Vagina (tissue), 2 donors: ENCODE measurements around the gene KTN1. TPM values are rescaled to one million over a fixed set of nuclear protein-coding genes. Genes with fewer than 3 reads are reported as not detected.

Experiments
- DNase-seq, 2 donors: peaks; one replicate each; pipeline ENCODE4 v3.0.0-alpha.2; 2017; ENCODE audit errors: extremely low spot score in 2 of 2
- H3K27ac ChIP-seq: fragments of 200-600 bp; sonication (generic); one replicate; pipeline ENCODE4 v1.5.1; 2019
- H3K27me3 ChIP-seq: fragments of 200-600 bp; sonication (generic); one replicate; pipeline ENCODE4 v1.5.1; 2019
- H3K36me3 ChIP-seq, 2 donors: fragments of 200-600 bp; sonication (generic); one replicate each; pipeline ENCODE4 v1.5.1; 2017 to 2019
- H3K4me1 ChIP-seq: fragments of 200-600 bp; sonication (generic); one replicate; pipeline ENCODE4 v1.5.1; 2019
- H3K4me3 ChIP-seq, 2 donors: fragments of 200-600 bp; sonication (generic); 1 replicate in 1 of 2; 2 replicates in 1 of 2; pipeline ENCODE4 v1.5.1; 2016 to 2019
- H3K9me3 ChIP-seq: fragments of 200-600 bp; sonication (generic); one replicate; pipeline ENCODE4 v1.5.1; 2019
- POLR2A ChIP-seq, 2 donors: fragments of 450-650 bp; IDR thresholded peaks; one replicate each; pipeline ENCODE4 v1.6.1; 2017; ENCODE audit warnings: antibody characterized with exemption in 2 of 2, mild to moderate bottlenecking in 2 of 2, moderate library complexity in 2 of 2
- POLR2AphosphoS5 ChIP-seq, 2 donors: sonication (generic); formaldehyde crosslinking; IDR thresholded peaks; one replicate each; pipeline ENCODE4 v1.9.0; 2017; ENCODE audit warnings: antibody characterized with exemption in 2 of 2, mild to moderate bottlenecking in 2 of 2, low read depth in 1 of 2; ENCODE audit not compliant: insufficient read depth in 1 of 2
- intact Hi-C: fragments of 100-400 bp; cut with DNase I; formaldehyde crosslinking; loops from one replicate; pipeline ENCODE4 v1.15.1; 2023
- total RNA-seq: library from RNA; depleted of rRNA; stranded (reverse); fragments of >200 nt; gene quantifications from one replicate; pipeline ENCODE4 v1.2.3, GENCODE V29; 2016
- TF ChIP-seq, protein P1 (sequence below), 3 experiments: fragments of 450-650 bp in 2 of 3; fragments of 200-600 bp in 1 of 3; sonication (generic) in 1 of 3; IDR thresholded peaks; one replicate each; pipeline ENCODE4 v1.5.1; 2017 to 2019; ENCODE audit warnings: antibody characterized with exemption in 3 of 3, mild to moderate bottlenecking in 2 of 3, moderate library complexity in 2 of 3

KTN1 gene
- total RNA-seq, 1 donor from 2014 or later: 91.6 TPM

DNA sequence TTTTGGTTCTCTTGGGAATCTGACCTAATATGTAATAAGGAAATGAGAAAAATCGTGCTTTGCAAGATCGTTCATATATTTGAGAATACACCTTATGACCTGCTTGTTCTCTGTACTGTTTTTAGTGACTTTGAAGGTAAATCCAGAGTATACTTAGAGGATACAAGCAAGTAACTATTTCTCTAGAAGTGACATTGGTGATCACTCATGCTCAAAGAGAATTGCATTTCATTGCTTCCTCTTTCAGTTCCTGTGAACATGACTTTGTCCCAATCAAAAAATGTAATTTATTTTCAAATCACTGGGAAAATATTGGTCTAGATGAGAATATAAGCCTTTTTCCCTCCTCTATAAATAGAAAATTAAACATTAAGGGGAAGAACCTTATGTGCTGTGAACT, 2.7 kb downstream of the KTN1 start:
- Histone ChIP-seq H3K9me3 (no peaks in the 10 kb centered on the region), H3K27me3 (no peaks in the 10 kb centered on the region), H3K4me1 (peaks cover 79% of the 10 kb centered on the region), H3K4me3 (no peak overlapping the region), H3K36me3 (no peaks in the 10 kb centered on the region), H3K27ac (no peak overlapping the region)
- TF ChIP-seq POLR2AphosphoS5 (IDR thresholded peaks at IDR 0.05; ENCODE audit: insufficient read depth in 1 of 2, low read depth in 1 of 2) (no peak), POLR2A (IDR thresholded peaks at IDR 0.05) (no peak)
- TF ChIP-seq, protein P1, sequence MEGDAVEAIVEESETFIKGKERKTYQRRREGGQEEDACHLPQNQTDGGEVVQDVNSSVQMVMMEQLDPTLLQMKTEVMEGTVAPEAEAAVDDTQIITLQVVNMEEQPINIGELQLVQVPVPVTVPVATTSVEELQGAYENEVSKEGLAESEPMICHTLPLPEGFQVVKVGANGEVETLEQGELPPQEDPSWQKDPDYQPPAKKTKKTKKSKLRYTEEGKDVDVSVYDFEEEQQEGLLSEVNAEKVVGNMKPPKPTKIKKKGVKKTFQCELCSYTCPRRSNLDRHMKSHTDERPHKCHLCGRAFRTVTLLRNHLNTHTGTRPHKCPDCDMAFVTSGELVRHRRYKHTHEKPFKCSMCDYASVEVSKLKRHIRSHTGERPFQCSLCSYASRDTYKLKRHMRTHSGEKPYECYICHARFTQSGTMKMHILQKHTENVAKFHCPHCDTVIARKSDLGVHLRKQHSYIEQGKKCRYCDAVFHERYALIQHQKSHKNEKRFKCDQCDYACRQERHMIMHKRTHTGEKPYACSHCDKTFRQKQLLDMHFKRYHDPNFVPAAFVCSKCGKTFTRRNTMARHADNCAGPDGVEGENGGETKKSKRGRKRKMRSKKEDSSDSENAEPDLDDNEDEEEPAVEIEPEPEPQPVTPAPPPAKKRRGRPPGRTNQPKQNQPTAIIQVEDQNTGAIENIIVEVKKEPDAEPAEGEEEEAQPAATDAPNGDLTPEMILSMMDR (IDR thresholded peaks at IDR 0.05): no peak
- intact Hi-C loops: no loop called here
- no peak for DNase-seq

DNA sequence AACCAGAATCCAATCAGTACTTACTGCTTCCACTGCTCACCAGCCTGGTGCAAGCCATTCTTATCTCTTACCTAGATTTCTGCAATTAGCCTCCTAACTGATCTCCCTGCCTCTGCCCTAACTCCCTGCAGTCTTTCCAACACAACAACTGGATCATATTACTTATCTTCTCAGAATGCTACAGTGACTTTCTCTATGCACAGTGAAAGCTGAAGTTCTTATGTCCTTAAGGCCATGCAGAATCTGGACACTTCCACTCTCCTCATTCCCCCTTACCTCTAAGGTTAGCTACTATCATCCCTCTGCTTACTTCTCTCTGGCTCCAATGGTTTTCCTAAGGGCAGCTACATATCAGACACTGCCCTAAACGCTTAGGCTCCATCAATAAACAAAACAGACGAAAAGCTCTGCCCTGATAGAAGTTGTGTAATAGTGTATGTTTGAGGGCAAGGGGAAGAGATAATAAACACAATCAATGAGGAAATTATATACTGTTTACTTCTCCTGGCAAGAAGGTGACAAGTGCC, 4.0 kb downstream of the KTN1 start:
- Histone ChIP-seq H3K4me3 (no peak overlapping the region), H3K27me3 (no peaks in the 10 kb centered on the region), H3K36me3 (no peaks in the 10 kb centered on the region), H3K27ac (no peak overlapping the region), H3K9me3 (no peaks in the 10 kb centered on the region), H3K4me1 (peaks cover 84% of the 10 kb centered on the region)
- TF ChIP-seq POLR2A (IDR thresholded peaks at IDR 0.05): no peak
- TF ChIP-seq, protein P1 (IDR thresholded peaks at IDR 0.05): no peak
- no peak for TF ChIP-seq POLR2AphosphoS5 (IDR thresholded peaks at IDR 0.05; ENCODE audit: insufficient read depth in 1 of 2, low read depth in 1 of 2)
- intact Hi-C loops: no loop called here
- DNase-seq: no peak

DNA sequence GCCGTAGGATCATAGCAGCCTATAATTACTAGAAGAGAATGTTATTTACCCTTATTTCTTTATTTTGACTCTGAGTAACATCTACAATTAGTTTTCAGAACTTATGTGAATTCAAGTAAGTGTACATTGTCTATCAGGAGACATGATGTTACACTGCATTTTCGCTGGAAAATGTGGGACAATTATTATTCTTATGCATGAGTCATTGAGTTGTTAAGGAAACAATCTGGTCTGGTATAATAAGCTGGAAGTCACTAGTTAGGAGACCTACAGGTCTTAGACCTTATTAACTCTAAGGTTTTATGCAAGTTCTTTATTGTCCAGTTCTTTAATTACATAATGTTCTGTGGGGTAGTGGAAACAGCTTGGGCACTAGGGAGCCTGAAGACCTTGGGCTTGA, 5.8 kb downstream of the KTN1 start:
- no peak overlapping the region for H3K4me3 ChIP-seq
- no peak overlapping the region for H3K27ac ChIP-seq
- no peaks in the 10 kb centered on the region for H3K27me3 ChIP-seq
- no peak for DNase-seq
- intact Hi-C loops: no loop called here
- no peaks in the 10 kb centered on the region for H3K9me3 ChIP-seq
- peaks cover 90% of the 10 kb centered on the region for H3K4me1 ChIP-seq
- no peaks in the 10 kb centered on the region for H3K36me3 ChIP-seq
- TF ChIP-seq POLR2AphosphoS5 (IDR thresholded peaks at IDR 0.05; ENCODE audit: insufficient read depth in 1 of 2, low read depth in 1 of 2): no peak
- TF ChIP-seq POLR2A (IDR thresholded peaks at IDR 0.05): no peak
- TF ChIP-seq, protein P1 (IDR thresholded peaks at IDR 0.05): no peak

DNA sequence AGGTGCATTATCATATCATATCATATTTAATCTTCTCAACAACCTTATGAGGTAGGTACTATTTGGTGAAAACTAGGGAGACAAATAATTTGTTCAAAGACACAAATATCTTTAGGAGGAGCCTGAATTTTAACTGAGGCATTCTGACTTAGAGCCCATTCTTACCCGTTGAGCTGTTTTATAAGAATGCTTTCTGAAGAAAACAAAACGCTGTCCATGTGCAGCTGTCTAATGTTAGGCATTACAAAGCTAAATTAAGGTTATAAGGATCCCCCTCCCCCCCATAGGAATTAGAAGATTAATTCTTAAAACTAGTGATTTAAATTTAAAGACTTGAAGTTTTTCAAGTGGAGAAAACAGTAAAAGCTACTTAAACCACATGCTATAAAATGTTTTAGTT, 6.4 kb downstream of the KTN1 start:
- Histone ChIP-seq H3K4me3 (no peak overlapping the region), H3K27me3 (no peaks in the 10 kb centered on the region), H3K36me3 (no peaks in the 10 kb centered on the region), H3K9me3 (no peaks in the 10 kb centered on the region), H3K4me1 (peaks cover 85% of the 10 kb centered on the region), H3K27ac (no peak overlapping the region)
- intact Hi-C loops: no loop called here
- TF ChIP-seq, protein P1 (IDR thresholded peaks at IDR 0.05): no peak
- TF ChIP-seq POLR2AphosphoS5 (IDR thresholded peaks at IDR 0.05; ENCODE audit: insufficient read depth in 1 of 2, low read depth in 1 of 2) (no peak), POLR2A (IDR thresholded peaks at IDR 0.05) (no peak)
- no peak for DNase-seq

DNA sequence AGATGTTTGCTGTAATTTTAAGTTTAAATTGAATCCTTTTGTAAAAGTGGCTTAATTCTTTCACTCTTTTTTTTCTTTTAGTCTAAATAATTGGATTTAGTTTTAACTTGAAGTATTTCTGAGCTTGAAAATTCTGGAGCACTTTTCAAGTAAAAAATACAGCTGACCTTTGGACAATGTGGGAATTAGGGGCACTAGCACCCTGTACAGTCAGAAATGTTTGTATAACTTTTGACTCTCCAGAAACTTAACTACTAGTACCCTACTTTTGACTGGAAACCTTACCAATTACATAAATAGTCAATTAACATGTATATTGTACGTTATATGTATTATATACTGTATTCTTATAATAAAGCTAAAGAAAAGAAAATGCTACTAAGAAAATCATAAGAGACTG, 7.8 kb downstream of the KTN1 start:
- Histone ChIP-seq H3K9me3 (no peaks in the 10 kb centered on the region), H3K27me3 (no peaks in the 10 kb centered on the region), H3K36me3 (no peaks in the 10 kb centered on the region), H3K4me1 (peaks cover 80% of the 10 kb centered on the region), H3K27ac (no peak overlapping the region), H3K4me3 (no peak overlapping the region)
- no peak for TF ChIP-seq POLR2AphosphoS5 (IDR thresholded peaks at IDR 0.05; ENCODE audit: insufficient read depth in 1 of 2, low read depth in 1 of 2)
- TF ChIP-seq, protein P1 (IDR thresholded peaks at IDR 0.05): no peak
- TF ChIP-seq POLR2A (IDR thresholded peaks at IDR 0.05): no peak
- intact Hi-C loops: no loop called here
- no peak for DNase-seq
